Measurements from ENCODE around the gene FCER2.

GRCh38 chr19:7652061-7652641, 49.8 kb downstream of the FCER2 start:
- TF ChIP-seq CTCF (IDR thresholded peaks at IDR 0.05) (peak; percentile 97), ZFX (IDR thresholded peaks at IDR 0.05; ENCODE audit: borderline replicate concordance) (no peak)

Data from 22Rv1 (cell line).